AG08395 (cell line): ENCODE results near the gene CSNK1A1L.
A peak's percentile ranks its signal among the peaks of the same experiment; 100 is the strongest.

ENCODE experiments used
- DNase-seq: peaks from one replicate; pipeline ENCODE4 v3.0.0; 2012; ENCODE audit warnings: mixed read lengths, low spot score

Gene CSNK1A1L

GRCh38 chr13:37107456-37107855 lies 2.0 kb upstream of the CSNK1A1L start:
- no peak for DNase-seq

GRCh38 chr13:37106642-37107041 lies 1.2 kb upstream of the CSNK1A1L start:
- DNase-seq, result no peak

GRCh38 chr13:37102896-37103295 lies 2.6 kb downstream of the CSNK1A1L start:
- DNase-seq, result no peak

- no peak for DNase-seq
Observed at GRCh38 chr13:37101201-37101600, 4.3 kb downstream of the CSNK1A1L start.

GRCh38 chr13:37100731-37101130 lies 4.7 kb downstream of the CSNK1A1L start:
- DNase-seq, result no peak

- DNase-seq, result no peak
Observed at GRCh38 chr13:37097076-37097475, 8.4 kb downstream of the CSNK1A1L start.

GRCh38 chr13:37094840-37095239 lies 10.6 kb downstream of the CSNK1A1L start:
- no peak for DNase-seq

GRCh38 chr13:37094099-37094498 lies 11.4 kb downstream of the CSNK1A1L start:
- DNase-seq, result no peak

GRCh38 chr13:37091835-37092234 lies 13.6 kb downstream of the CSNK1A1L start:
- DNase-seq, result no peak

GRCh38 chr13:37090912-37091311 lies 14.6 kb downstream of the CSNK1A1L start:
- no peak for DNase-seq

- no peak for DNase-seq
Observed at GRCh38 chr13:37089495-37089894, 16.0 kb downstream of the CSNK1A1L start.

- DNase-seq, result no peak
Observed at GRCh38 chr13:37087486-37087885, 18.0 kb downstream of the CSNK1A1L start.

- DNase-seq, result no peak
Observed at GRCh38 chr13:37085606-37086005, 19.9 kb downstream of the CSNK1A1L start.

GRCh38 chr13:37076818-37077217 lies 28.6 kb downstream of the CSNK1A1L start:
- DNase-seq, result no peak

- DNase-seq, result no peak
Observed at GRCh38 chr13:37075164-37075563, 30.3 kb downstream of the CSNK1A1L start.

GRCh38 chr13:37074703-37075102 lies 30.8 kb downstream of the CSNK1A1L start:
- peak; percentile 45 for DNase-seq

- DNase-seq, result no peak
Observed at GRCh38 chr13:37072024-37072423, 33.4 kb downstream of the CSNK1A1L start.

- DNase-seq, result no peak
Observed at GRCh38 chr13:37070956-37071355, 34.5 kb downstream of the CSNK1A1L start.

- no peak for DNase-seq
Observed at GRCh38 chr13:37070145-37070695, 35.2 kb downstream of the CSNK1A1L start.

- DNase-seq, result no peak
Observed at GRCh38 chr13:37069597-37070103, 35.8 kb downstream of the CSNK1A1L start.

- DNase-seq, result no peak
Observed at GRCh38 chr13:37068962-37069361, 36.5 kb downstream of the CSNK1A1L start.

- no peak for DNase-seq
Observed at GRCh38 chr13:37067874-37068273, 37.6 kb downstream of the CSNK1A1L start.

- DNase-seq, result no peak
Observed at GRCh38 chr13:37065890-37066526, 39.5 kb downstream of the CSNK1A1L start.

- no peak for DNase-seq
Observed at GRCh38 chr13:37059848-37060192, 45.6 kb downstream of the CSNK1A1L start.
